Naive thymus-derived CD4-positive, alpha-beta T cell (primary cell): ENCODE measurements around the gene RALGPS1. TPM values are rescaled to one million over a fixed set of nuclear protein-coding genes. Genes with fewer than 3 reads are reported as not detected.
A peak's percentile ranks its signal among the peaks of the same experiment; 100 is the strongest.
"Not testable (repeated sequence)": the region's sequence is repeated elsewhere in the genome, so short reads cannot be mapped to it uniquely, and the experiment has no call there.

Source experiments
- ATAC-seq: fragments of 150-1000 bp; cut with Tn5 transposase; 2 replicates; pipeline ENCODE4 v1.10.0; 2021; ENCODE audit warnings: mild to moderate bottlenecking, moderate library complexity
- CTCF ChIA-PET: fragments of 350-600 bp; sonication (Branson Sonifier 250); formaldehyde crosslinking; loops from one replicate; lab custom pipeline; 2021; ENCODE audit warnings: antibody characterized with exemption; lab: Charles Lee
- POLR2A ChIA-PET: fragments of 350-600 bp; sonication (Branson Sonifier 250); formaldehyde crosslinking; loops from one replicate; lab custom pipeline; 2021; ENCODE audit warnings: antibody characterized with exemption, inconsistent platforms; lab: Charles Lee
- DNase-seq, 9 donors: peaks; one replicate each; pipeline versions ENCODE4 v3.0.0 to v3.0.0-alpha.2; 2020 to 2022; ENCODE audit warnings: mixed read lengths in 1 of 9
- H3K27ac ChIP-seq: one replicate; pipeline ENCODE4 v1.7.0; 2013; ENCODE audit warnings: mild to moderate bottlenecking, low read depth, low read length, moderate library complexity
- H3K27me3 ChIP-seq, 2 donors: one replicate each; pipeline ENCODE4 v1.7.0; 2013; ENCODE audit warnings: low read length in 2 of 2, mild to moderate bottlenecking in 2 of 2, moderate library complexity in 2 of 2; ENCODE audit not compliant: control insufficient read depth in 2 of 2, insufficient read depth in 2 of 2
- H3K36me3 ChIP-seq, 3 experiments: 1 replicate in 2 of 3; 2 replicates in 1 of 3; pipeline ENCODE4 v1.7.0; 2013; ENCODE audit warnings: low read length in 3 of 3, mild to moderate bottlenecking in 3 of 3, moderate library complexity in 1 of 3; ENCODE audit not compliant: insufficient read depth in 3 of 3, control insufficient read depth in 2 of 3
- H3K4me1 ChIP-seq, 2 donors: one replicate each; pipeline ENCODE4 v1.7.0; 2013; ENCODE audit warnings: low read length in 2 of 2, mild to moderate bottlenecking in 2 of 2, moderate library complexity in 1 of 2; ENCODE audit not compliant: control insufficient read depth in 2 of 2, insufficient read depth in 2 of 2
- H3K4me3 ChIP-seq: 2 replicates; pipeline ENCODE4 v1.7.0; 2013; ENCODE audit warnings: mild to moderate bottlenecking, low read length
- H3K9me3 ChIP-seq, 3 experiments: 1 replicate in 2 of 3; 2 replicates in 1 of 3; pipeline ENCODE4 v1.7.0; 2013; ENCODE audit warnings: low read length in 3 of 3; ENCODE audit not compliant: control insufficient read depth in 2 of 3
- H3K27ac Mint-ChIP-seq, 9 donors: one replicate each; pipeline ENCODE4 v1.8.0; 2020 to 2022; ENCODE audit warnings: mixed read lengths in 9 of 9, mild to moderate bottlenecking in 8 of 9, moderate library complexity in 5 of 9, inconsistent platforms in 2 of 9
- H3K27me3 Mint-ChIP-seq, 5 donors: one replicate each; pipeline ENCODE4 v1.8.0; 2021 to 2022; ENCODE audit warnings: mixed read lengths in 5 of 5, mild to moderate bottlenecking in 1 of 5
- H3K36me3 Mint-ChIP-seq, 5 donors: one replicate each; pipeline ENCODE4 v1.8.0; 2020 to 2022; ENCODE audit warnings: mixed read lengths in 5 of 5, mild to moderate bottlenecking in 3 of 5, inconsistent platforms in 1 of 5
- H3K4me1 Mint-ChIP-seq, 7 donors: one replicate each; pipeline ENCODE4 v1.8.0; 2020 to 2022; ENCODE audit warnings: mixed read lengths in 7 of 7, mild to moderate bottlenecking in 3 of 7, inconsistent platforms in 1 of 7
- H3K4me3 Mint-ChIP-seq, 10 donors: one replicate each; pipeline ENCODE4 v1.8.0; 2020 to 2022; ENCODE audit warnings: mild to moderate bottlenecking in 10 of 10, mixed read lengths in 10 of 10, moderate library complexity in 6 of 10, inconsistent platforms in 2 of 10
- H3K9me3 Mint-ChIP-seq, 11 donors: one replicate each; pipeline ENCODE4 v1.8.0; 2020 to 2022; ENCODE audit warnings: mixed read lengths in 11 of 11, mild to moderate bottlenecking in 4 of 11, inconsistent platforms in 1 of 11, moderate library complexity in 1 of 11
- intact Hi-C, 2 donors: fragments of 100-400 bp; cut with micrococcal nuclease; formaldehyde crosslinking; loops; one replicate each; pipeline ENCODE4 v1.15.1; 2023
- polyA plus RNA-seq, 2 donors: library from polyadenylated mRNA; unstranded; fragments of 300-500 nt; fragmentation: Illumina TruSeq; gene quantifications; one replicate each; pipeline ENCODE4 v1.2.3, GENCODE V29; 2021
- total RNA-seq, 6 experiments: library from RNA in 5 of 6; stranded (reverse) in 5 of 6; gene quantifications; 1 replicate in 5 of 6; 2 replicates in 1 of 6; pipeline ENCODE4 v1.2.3 and lab custom pipeline; 2021 to 2026

Gene RALGPS1
- total and polyA plus RNA-seq, 7 experiments from 2014 or later: 1.0 to 8.3 (median 4.1) TPM

DNA sequence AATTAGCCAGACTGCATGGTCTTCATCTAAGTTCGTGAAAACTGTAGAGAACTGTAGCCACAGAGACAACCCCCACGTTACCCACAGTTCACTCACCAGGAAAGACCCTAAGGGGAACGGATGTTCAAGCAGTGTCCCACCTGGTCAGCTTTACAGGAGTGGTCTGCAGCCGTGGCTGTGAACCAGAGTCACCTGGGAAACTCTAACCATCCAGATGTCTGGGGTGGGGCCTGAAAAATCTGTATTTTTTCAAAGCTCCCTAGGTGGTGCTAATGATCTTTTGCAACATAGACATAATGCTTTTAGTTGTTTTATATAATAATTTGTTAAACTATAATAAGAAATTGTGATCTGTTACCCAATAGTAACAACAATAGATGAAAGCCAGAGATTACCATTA, 255.5 kb downstream of the RALGPS1 start:
- Mint-ChIP-seq H3K27ac (no peak overlapping the region), H3K4me3 (no peak overlapping the region)

DNA sequence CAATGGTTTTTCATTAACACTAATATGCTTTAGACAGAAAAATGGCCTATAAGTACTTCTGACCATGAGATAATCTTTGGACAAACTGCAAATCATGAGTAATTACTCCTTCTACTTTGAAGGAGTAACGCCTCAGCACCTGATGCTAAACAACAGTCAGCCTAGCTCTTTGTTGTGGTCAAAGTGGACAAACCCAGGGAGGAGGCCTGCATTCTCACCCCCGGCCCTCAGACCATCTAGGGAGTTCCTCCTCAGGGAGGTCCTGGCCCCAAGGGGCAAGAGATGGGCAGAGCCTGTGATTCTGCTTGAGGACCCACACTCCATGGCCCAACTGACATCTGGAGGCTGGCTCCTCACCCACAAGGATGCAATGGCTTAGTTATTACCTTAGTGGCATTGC, 256.1 kb downstream of the RALGPS1 start:
- peaks cover 0 to 29% (median 6%) of the 10 kb centered on the region in 5 donors for H3K36me3 Mint-ChIP-seq
- H3K27ac ChIP-seq: no peak overlapping the region
- ATAC-seq (no peak), DNase-seq (peak in 1 of 9 donors; percentile 15)
- POLR2A ChIA-PET: no interaction called here
- H3K27ac Mint-ChIP-seq: no peak overlapping the region
- H3K9me3 ChIP-seq: no peaks in the 10 kb centered on the region
- H3K9me3 Mint-ChIP-seq: no peaks in the 10 kb centered on the region
- no peaks in the 10 kb centered on the region for H3K36me3 ChIP-seq
- no peaks in the 10 kb centered on the region for H3K27me3 Mint-ChIP-seq
- peaks cover 0 to 8% (median 0%) of the 10 kb centered on the region in 7 donors for H3K4me1 Mint-ChIP-seq
- CTCF ChIA-PET: no interaction called here
- H3K27me3 ChIP-seq: no peaks in the 10 kb centered on the region
- no peak overlapping the region for H3K4me3 ChIP-seq
- no peak overlapping the region for H3K4me3 Mint-ChIP-seq
- intact Hi-C loops: no loop called here
- no peaks in the 10 kb centered on the region for H3K4me1 ChIP-seq

More for the DNA sequence above, 255.5 kb downstream of the RALGPS1 start:
- peaks cover 0 to 8% (median 0%) of the 10 kb centered on the region in 7 donors for H3K4me1 Mint-ChIP-seq
- ChIA-PET POLR2A (no interaction called here), CTCF (no interaction called here)
- no peaks in the 10 kb centered on the region for H3K4me1 ChIP-seq
- no peaks in the 10 kb centered on the region for H3K27me3 Mint-ChIP-seq
- H3K4me3 ChIP-seq: no peak overlapping the region
- no peak for ATAC-seq
- no peaks in the 10 kb centered on the region for H3K36me3 ChIP-seq
- H3K27ac ChIP-seq: no peak overlapping the region
- intact Hi-C loops: no loop called here
- peaks cover 0 to 29% (median 6%) of the 10 kb centered on the region in 5 donors for H3K36me3 Mint-ChIP-seq
- no peak for DNase-seq
- no peaks in the 10 kb centered on the region for H3K9me3 Mint-ChIP-seq
- no peaks in the 10 kb centered on the region for H3K27me3 ChIP-seq
- no peaks in the 10 kb centered on the region for H3K9me3 ChIP-seq

DNA sequence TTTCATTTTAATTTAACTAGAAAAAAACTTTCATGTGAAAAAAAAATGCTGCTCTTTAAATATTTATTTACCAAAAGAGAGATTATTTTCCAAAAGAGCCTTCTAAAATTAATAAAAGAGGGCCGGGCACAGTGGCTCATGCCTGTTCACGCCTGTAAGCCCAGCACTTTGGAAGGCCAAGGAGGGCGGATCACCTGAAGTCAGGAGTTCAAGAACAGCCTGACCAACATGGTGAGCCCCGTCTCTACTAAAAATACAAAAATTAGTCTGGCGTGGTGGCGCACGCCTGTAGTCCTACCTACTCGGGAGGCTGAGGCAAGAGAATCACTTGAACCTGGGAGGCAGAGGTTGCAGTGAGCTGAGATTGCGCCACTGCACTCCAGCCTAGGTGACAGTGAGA, 256.8 kb downstream of the RALGPS1 start:
- H3K9me3 ChIP-seq, H3K4me1 Mint-ChIP-seq, H3K27ac Mint-ChIP-seq, H3K4me3 Mint-ChIP-seq, H3K27me3 ChIP-seq, ATAC-seq, H3K27me3 Mint-ChIP-seq, H3K4me1 ChIP-seq, H3K4me3 ChIP-seq, DNase-seq, H3K9me3 Mint-ChIP-seq, H3K36me3 ChIP-seq, intact Hi-C loops, POLR2A ChIA-PET, CTCF ChIA-PET, H3K27ac ChIP-seq: not testable (repeated sequence)
- peaks cover 0 to 34% (median 6%) of the 10 kb centered on the region in 5 donors for H3K36me3 Mint-ChIP-seq

DNA sequence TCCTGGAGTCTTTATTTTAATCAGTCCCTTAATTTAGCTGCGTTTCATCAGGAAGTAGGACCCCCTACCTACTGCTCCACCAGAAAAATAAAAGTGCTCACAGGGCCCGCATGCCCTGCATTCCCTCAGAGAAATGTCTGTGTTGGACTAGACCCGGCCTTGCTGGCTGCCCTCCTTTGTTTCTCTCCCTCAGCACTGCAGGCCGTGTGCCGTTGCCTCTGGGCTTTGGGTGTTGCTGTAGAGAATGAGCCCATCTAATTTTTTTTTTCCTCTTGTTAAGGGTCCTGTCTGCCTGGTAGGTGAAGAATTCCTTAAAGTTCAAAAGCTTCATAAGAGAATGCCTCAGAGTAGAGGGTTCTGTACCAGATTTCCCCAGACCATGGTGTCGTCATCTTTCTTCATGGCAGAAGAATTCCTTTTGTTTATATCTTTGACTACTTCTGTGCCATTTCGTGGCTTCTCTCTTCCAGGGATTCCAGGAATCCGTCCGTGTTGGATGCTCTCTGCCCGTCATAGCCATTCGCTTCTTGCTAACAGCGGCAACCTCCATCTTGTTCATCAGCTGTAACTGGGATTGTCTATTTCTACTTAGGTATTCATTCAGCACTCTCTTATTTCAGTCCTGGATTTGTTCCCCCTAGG, 257.6 kb downstream of the RALGPS1 start:
- H3K36me3 ChIP-seq: no peaks in the 10 kb centered on the region
- no peak overlapping the region for H3K4me3 ChIP-seq
- DNase-seq (no peak), ATAC-seq (no peak)
- no peaks in the 10 kb centered on the region for H3K27me3 ChIP-seq
- intact Hi-C loops: no loop called here
- ChIA-PET POLR2A (no interaction called here), CTCF (no interaction called here)
- Mint-ChIP-seq H3K9me3 (no peaks in the 10 kb centered on the region), H3K27me3 (no peaks in the 10 kb centered on the region), H3K36me3 (peaks cover 0 to 30% (median 6%) of the 10 kb centered on the region in 5 donors), H3K27ac (no peak overlapping the region), H3K4me3 (no peak overlapping the region), H3K4me1 (peaks cover 0 to 3% (median 0%) of the 10 kb centered on the region in 7 donors)
- H3K9me3 ChIP-seq: no peaks in the 10 kb centered on the region
- H3K27ac ChIP-seq: no peak overlapping the region
- no peaks in the 10 kb centered on the region for H3K4me1 ChIP-seq

DNA sequence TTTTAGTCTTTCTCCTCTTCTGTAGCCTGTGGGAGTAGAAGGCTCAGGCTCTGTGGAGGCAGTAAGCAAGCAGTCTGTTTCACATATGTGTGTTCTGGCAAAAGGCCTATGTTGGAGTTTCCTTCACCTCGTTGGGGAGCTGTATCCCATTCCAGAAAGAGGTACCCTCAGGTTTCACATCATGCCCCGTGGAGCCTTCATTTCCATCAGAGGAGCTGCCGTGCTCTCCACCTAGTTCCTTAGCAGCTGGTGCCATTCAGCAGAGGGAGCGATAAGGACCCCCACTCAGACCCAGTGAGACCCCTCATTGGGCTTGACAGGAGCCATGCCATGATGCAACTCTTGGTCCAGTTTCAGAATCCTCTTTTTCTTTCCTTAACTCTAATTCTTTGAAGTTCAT, 258.5 kb downstream of the RALGPS1 start:
- ChIA-PET POLR2A (no interaction called here), CTCF (no interaction called here)
- no peak for DNase-seq
- intact Hi-C loops: no loop called here
- Mint-ChIP-seq H3K9me3 (no peaks in the 10 kb centered on the region), H3K27me3 (no peaks in the 10 kb centered on the region), H3K36me3 (peaks cover 0 to 31% (median 0%) of the 10 kb centered on the region in 5 donors), H3K27ac (no peak overlapping the region), H3K4me3 (no peak overlapping the region), H3K4me1 (peaks cover 0 to 3% (median 0%) of the 10 kb centered on the region in 7 donors)
- no peaks in the 10 kb centered on the region for H3K27me3 ChIP-seq
- H3K36me3 ChIP-seq: no peaks in the 10 kb centered on the region
- H3K27ac ChIP-seq: no peak overlapping the region
- no peak overlapping the region for H3K4me3 ChIP-seq
- no peaks in the 10 kb centered on the region for H3K4me1 ChIP-seq
- H3K9me3 ChIP-seq: no peaks in the 10 kb centered on the region
- no peak for ATAC-seq

DNA sequence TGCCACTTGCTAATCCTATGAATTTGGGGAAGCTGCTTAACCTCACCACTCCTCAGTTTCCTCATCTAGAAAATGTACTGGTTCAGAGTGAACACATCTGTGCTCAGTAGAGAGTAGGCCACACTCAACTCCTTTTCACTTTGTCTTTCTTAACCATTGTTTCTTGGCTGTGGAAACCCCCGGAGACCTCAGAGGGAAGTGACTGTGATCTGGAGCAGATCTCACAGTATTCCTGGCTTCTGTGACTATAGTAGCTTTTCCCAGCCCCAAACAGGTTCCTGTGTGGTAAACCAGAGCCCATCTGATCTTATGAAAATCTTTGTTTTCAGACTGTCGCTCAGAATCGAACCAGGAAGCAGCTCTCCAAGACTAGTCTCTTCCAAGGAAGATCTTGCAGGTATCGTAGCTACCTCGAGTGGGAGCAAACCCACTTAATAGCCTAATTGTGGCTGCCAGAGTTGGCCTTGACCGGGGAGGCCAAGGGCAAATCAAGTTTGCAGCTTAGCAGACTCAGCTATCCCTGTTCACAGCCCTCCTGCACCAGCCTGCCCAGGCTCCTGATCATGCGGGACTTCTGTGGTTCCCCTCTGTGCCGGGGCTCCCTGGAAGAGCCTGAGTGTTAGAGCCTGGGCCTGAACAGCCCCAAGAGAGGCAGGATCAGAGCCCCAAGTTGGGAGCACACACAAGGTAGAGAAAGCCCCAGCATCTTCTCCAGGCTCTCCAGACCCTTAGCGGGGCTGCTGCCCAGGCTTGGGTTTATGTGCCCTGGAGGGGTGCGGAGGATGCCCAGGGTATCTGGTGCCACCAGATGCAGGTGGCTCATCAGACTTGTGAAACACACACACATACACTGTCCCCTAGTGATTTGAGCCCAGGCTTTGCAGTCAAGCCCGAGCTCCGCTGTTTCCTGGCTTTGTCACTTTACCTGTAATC, 260.1 kb downstream of the RALGPS1 start:
- Mint-ChIP-seq H3K36me3 (peaks cover 0 to 21% (median 0%) of the 10 kb centered on the region in 5 donors), H3K27me3 (no peaks in the 10 kb centered on the region), H3K9me3 (no peaks in the 10 kb centered on the region), H3K27ac (no peak overlapping the region), H3K4me3 (no peak overlapping the region), H3K4me1 (peaks cover 0 to 3% (median 0%) of the 10 kb centered on the region in 7 donors)
- ChIA-PET CTCF (no interaction called here), POLR2A (no interaction called here)
- no peaks in the 10 kb centered on the region for H3K9me3 ChIP-seq
- H3K4me1 ChIP-seq: no peaks in the 10 kb centered on the region
- intact Hi-C loops: no loop called here
- DNase-seq (no peak), ATAC-seq (no peak)
- H3K27me3 ChIP-seq: no peaks in the 10 kb centered on the region
- no peak overlapping the region for H3K27ac ChIP-seq
- H3K4me3 ChIP-seq: no peak overlapping the region
- no peaks in the 10 kb centered on the region for H3K36me3 ChIP-seq
